Transverse colon (tissue), 4 donors: ENCODE measurements around the gene UBAP2. TPM values are rescaled to one million over a fixed set of nuclear protein-coding genes. Genes with fewer than 3 reads are reported as not detected.
"Not testable (repeated sequence)": the region's sequence is repeated elsewhere in the genome, so short reads cannot be mapped to it uniquely, and the experiment has no call there.

Experiments used
- DNase-seq: peaks from one replicate; pipeline ENCODE4 v3.0.0-alpha.2; 2019
- H3K27ac ChIP-seq, 4 donors: fragments of 200-600 bp; sonication (generic); 2 replicates each; pipeline ENCODE4 v1.5.1; 2016 to 2018; ENCODE audit warnings: inconsistent platforms in 4 of 4
- H3K27me3 ChIP-seq: fragments of 200-600 bp; sonication (generic); 2 replicates; pipeline ENCODE4 v1.5.1; 2017; ENCODE audit warnings: inconsistent platforms
- H3K36me3 ChIP-seq, 4 donors: fragments of 200-600 bp; sonication (generic); 2 replicates each; pipeline ENCODE4 v1.5.1; 2017 to 2019; ENCODE audit warnings: inconsistent platforms in 4 of 4
- H3K4me1 ChIP-seq, 4 donors: fragments of 200-600 bp; sonication (generic); 2 replicates each; pipeline ENCODE4 v1.5.1; 2017 to 2020; ENCODE audit warnings: inconsistent platforms in 4 of 4
- H3K4me3 ChIP-seq, 4 donors: fragments of 200-600 bp; sonication (generic); 1 replicate in 1 of 4; 2 replicates in 3 of 4; pipeline versions ENCODE4 v1.5.1 to v1.6.1; 2017 to 2019; ENCODE audit warnings: inconsistent platforms in 4 of 4
- H3K9me3 ChIP-seq, 2 donors: fragments of 200-600 bp; sonication (generic); 2 replicates each; pipeline ENCODE4 v1.5.1; 2017 to 2019; ENCODE audit warnings: inconsistent platforms in 2 of 2
- CTCF ChIP-seq, 5 experiments: fragments of 200-600 bp in 3 of 5; fragments of 450-650 bp in 2 of 5; sonication (generic) in 3 of 5; IDR thresholded peaks; 1 replicate in 2 of 5; 2 replicates in 3 of 5; pipeline ENCODE4 v1.5.1; 2016 to 2017; ENCODE audit warnings: antibody characterized with exemption in 5 of 5, inconsistent platforms in 3 of 5, mild to moderate bottlenecking in 2 of 5, moderate library complexity in 1 of 5
- EP300 ChIP-seq: sonication (generic); formaldehyde crosslinking; IDR thresholded peaks from one replicate; pipeline ENCODE4 v1.6.1; 2017; ENCODE audit warnings: antibody characterized with exemption, low read depth
- POLR2A ChIP-seq: fragments of 450-650 bp; IDR thresholded peaks from one replicate; pipeline ENCODE4 v1.6.1; 2016; ENCODE audit warnings: antibody characterized with exemption, mild to moderate bottlenecking, moderate library complexity
- POLR2AphosphoS5 ChIP-seq, 3 donors: sonication (generic); formaldehyde crosslinking; IDR thresholded peaks; one replicate each; pipeline ENCODE4 v1.6.1; 2016; ENCODE audit warnings: antibody characterized with exemption in 3 of 3
- WGBS, 2 donors: methylation state at CpG; one replicate each; pipeline ENCODE4 v1.1.5; 2018; ENCODE audit warnings: low coverage in 1 of 2; 5-methylcytosine and 5-hydroxymethylcytosine counted together
- in situ Hi-C, 4 donors: fragments of 200-750 bp; cut with MboI; loops; one replicate each; pipeline versions ENCODE4 v1.15.0 to v1.15.1; 2017; ENCODE audit warnings: low sequenced_read_pairs in 3 of 4, low pct_ligation_motif_present in 1 of 4, low pct_unique_long_range_greater_than_20kb in 1 of 4
- intact Hi-C: fragments of 100-400 bp; cut with DNase I; formaldehyde crosslinking; loops from one replicate; pipeline ENCODE4 v1.15.1; 2023; ENCODE audit warnings: low total_unique reads
- total RNA-seq, 4 donors: library from RNA; depleted of rRNA; stranded (reverse); fragments of >200 nt; gene quantifications; one replicate each; pipeline ENCODE4 v1.1.0, GENCODE V29; 2016

Gene UBAP2
- total RNA-seq, 4 donors from 2014 or later, result 22.5 to 52.1 (median 31.7) TPM

- peak; percentile 25 for DNase-seq
- H3K36me3 ChIP-seq, result no peaks in the 10 kb centered on the region
- H3K27me3 ChIP-seq, result no peaks in the 10 kb centered on the region
- peak overlapping the region in 3 of 4 donors; percentile 75 to 89 (median 75) for H3K4me3 ChIP-seq
- in situ Hi-C loops, result no loop called here
- TF ChIP-seq EP300, result no peak
- peak; percentile 60 for TF ChIP-seq POLR2A
- peak in 1 of 5 experiments; percentile 9 for TF ChIP-seq CTCF (IDR thresholded peaks at IDR 0.05)
- peak in 2 of 3 donors; percentile 48 to 58 for TF ChIP-seq POLR2AphosphoS5 (IDR thresholded peaks at IDR 0.05)
- H3K9me3 ChIP-seq, result no peaks in the 10 kb centered on the region
- intact Hi-C loops, result no loop called here
- peaks cover 9 to 31% (median 27%) of the 10 kb centered on the region in 4 donors for H3K4me1 ChIP-seq
- 29 to 43% methylated on average over 1 to 5 of the region's 5 CpGs for WGBS, 2 donors
- H3K27ac ChIP-seq, result peak overlapping the region; percentile 63 to 96 (median 94)
Observed at GRCh38 chr9:34046784-34047379, 1.8 kb downstream of the UBAP2 start.

DNA sequence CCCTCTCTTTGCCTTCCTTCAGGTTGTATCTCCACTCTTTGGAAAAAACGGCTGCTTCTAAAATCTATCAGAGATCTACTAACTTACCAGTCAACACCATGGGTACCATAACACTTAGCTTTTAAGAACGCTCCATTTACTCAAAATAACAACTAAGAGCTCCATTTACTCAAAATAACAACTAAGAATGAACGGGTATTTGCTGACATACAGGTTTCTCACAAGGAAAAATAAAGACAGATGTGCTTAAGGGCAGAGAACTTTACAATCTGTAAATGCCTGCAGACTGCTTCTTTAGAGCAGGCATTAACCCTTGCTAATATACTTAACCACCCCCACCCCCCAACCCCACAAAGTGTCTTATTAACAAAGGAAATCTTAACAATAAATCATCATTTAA, 2.8 kb downstream of the UBAP2 start:
- TF ChIP-seq POLR2A (no peak), EP300 (no peak), POLR2AphosphoS5 (IDR thresholded peaks at IDR 0.05) (no peak), CTCF (IDR thresholded peaks at IDR 0.05) (no peak)
- WGBS, 2 donors, result 70 to 76% methylated on average over 3 of the region's 3 CpGs
- intact Hi-C loops, result no loop called here

GRCh38 chr9:34042074-34042473, 6.6 kb downstream of the UBAP2 start:
- intact Hi-C loops, DNase-seq: not testable (repeated sequence)

More for the DNA sequence above, 2.8 kb downstream of the UBAP2 start:
- H3K27ac ChIP-seq, result peak overlapping the region in 1 of 4 donors; percentile 92
- no peak for DNase-seq
- no peaks in the 10 kb centered on the region for H3K36me3 ChIP-seq
- H3K4me1 ChIP-seq, result peaks cover 9 to 31% (median 27%) of the 10 kb centered on the region in 4 donors
- no peaks in the 10 kb centered on the region for H3K9me3 ChIP-seq
- H3K4me3 ChIP-seq, result no peak overlapping the region
- no peaks in the 10 kb centered on the region for H3K27me3 ChIP-seq
- in situ Hi-C loops, result no loop called here

DNA sequence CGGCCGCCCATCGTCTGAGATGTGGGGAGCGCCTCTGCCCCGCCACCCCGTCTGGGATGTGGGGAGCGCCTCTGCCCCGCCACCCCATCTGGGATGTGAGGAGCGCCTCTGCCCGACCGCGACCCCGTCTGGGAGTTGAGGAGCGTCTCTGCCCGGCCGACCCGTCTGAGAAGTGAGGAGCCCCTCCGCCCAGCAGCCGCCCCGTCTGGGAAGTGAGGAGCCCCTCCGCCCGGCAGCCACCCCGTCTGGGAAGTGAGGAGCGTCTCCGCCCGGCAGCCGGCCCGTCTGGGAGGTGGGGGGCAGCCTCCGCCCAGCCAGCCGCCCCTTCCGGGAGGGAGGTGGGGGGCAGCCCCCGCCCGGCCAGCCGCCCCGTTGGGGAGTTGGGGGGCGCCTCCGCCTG, 9.8 kb downstream of the UBAP2 start:
- H3K9me3 ChIP-seq, DNase-seq, H3K4me3 ChIP-seq, H3K36me3 ChIP-seq, H3K27ac ChIP-seq, H3K27me3 ChIP-seq, in situ Hi-C loops, intact Hi-C loops, H3K4me1 ChIP-seq: not testable (repeated sequence)
- 95% methylated on average over 22 of the region's 37 CpGs; no CpG with 5 or more reads in 1 of the 2 donors for WGBS, 2 donors

More at GRCh38 chr9:34042074-34042473, 6.6 kb downstream of the UBAP2 start:
- H3K4me3 ChIP-seq, H3K27me3 ChIP-seq, H3K36me3 ChIP-seq, H3K9me3 ChIP-seq, in situ Hi-C loops, H3K27ac ChIP-seq: not testable (repeated sequence)
- 96% methylated on average over 4 to 10 of the region's 10 CpGs for WGBS, 2 donors
- H3K4me1 ChIP-seq, result peaks cover 2 to 14% (median 11%) of the 10 kb centered on the region in 4 donors

GRCh38 chr9:34037626-34038025, 11.1 kb downstream of the UBAP2 start:
- Histone ChIP-seq H3K4me1 (no peaks in the 10 kb centered on the region), H3K9me3 (no peaks in the 10 kb centered on the region), H3K27me3 (no peaks in the 10 kb centered on the region), H3K4me3 (no peak overlapping the region), H3K36me3 (peaks cover 0 to 2% (median 0%) of the 10 kb centered on the region in 4 donors), H3K27ac (no peak overlapping the region)
- intact Hi-C loops, result no loop called here
- in situ Hi-C loops, result no loop called here
- DNase-seq, result no peak
- TF ChIP-seq POLR2AphosphoS5 (IDR thresholded peaks at IDR 0.05) (no peak), EP300 (no peak), POLR2A (no peak), CTCF (IDR thresholded peaks at IDR 0.05) (no peak)
- WGBS, 2 donors, result 43 to 52% methylated on average over 1 to 2 of the region's 2 CpGs
